OCI-LY7 (cell line): Measurements from ENCODE around the gene ID2.

ENCODE experiments used
- CTCF ChIP-seq: fragments of 200-600 bp; sonication (generic); conservative IDR thresholded peaks from 2 replicates; pipeline ENCODE4 v1.5.1; 2014; ENCODE audit warnings: mild to moderate bottlenecking, antibody characterized with exemption, low read length, moderate library complexity, mixed read lengths
- EZH2phosphoT487 ChIP-seq: fragments of 200-600 bp; sonication (generic); IDR thresholded peaks from 2 replicates; pipeline ENCODE4 v1.6.1; 2018; ENCODE audit warnings: low read depth, borderline replicate concordance, mild to moderate bottlenecking, mixed run types, antibody characterized with exemption, low read length, moderate library complexity, mixed read lengths

GRCh38 chr2:8633186-8633734 lies 48.6 kb upstream of the ID2 start:
- TF ChIP-seq CTCF (no peak), EZH2phosphoT487 (no peak)
